Measurements from ENCODE around the gene MPPED1. TPM values are rescaled to one million over a fixed set of nuclear protein-coding genes. Genes with fewer than 3 reads are reported as not detected.
A peak's percentile ranks its signal among the peaks of the same experiment; 100 is the strongest.

MPPED1 gene
- polyA plus RNA-seq, 1 of the 3 experiments (the other 2 are of a cell fraction), result 0.03 TPM

DNA sequence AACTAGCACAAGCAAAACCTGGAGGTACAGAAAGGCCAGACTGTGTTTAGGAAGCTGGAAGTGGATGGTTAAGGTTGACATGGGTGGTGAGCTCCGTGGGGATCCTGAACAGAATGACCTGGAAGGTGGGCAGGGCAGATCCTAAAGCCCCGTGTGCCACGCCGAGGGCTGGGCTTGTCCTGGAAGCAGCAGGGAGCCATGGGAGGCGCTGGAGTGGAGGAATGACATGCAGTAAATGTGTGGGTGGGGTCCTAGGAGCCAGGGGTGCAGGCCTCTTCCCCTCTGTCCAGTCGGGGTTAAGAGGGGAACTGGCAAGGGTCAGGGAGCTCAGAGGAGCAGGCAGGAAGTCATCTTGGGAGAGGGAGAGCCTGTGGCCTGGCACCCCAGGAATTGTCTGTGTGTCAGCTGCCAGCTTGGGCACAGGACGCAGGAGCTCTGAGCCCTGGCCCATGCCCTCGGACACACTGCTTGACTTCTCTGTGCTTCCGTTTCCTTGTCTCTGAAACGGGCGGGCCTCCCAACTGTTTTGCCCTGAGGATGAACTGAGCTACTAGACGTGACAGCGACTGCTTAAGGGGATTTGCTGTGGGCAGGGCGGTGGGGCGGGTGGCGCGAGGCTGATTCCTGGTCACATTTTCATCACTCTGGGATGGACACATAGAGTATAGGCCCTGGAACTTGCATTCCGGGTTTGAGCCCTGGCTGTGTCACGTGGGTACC lies 75.7 kb downstream of the MPPED1 start (continued):
- TF ChIP-seq, protein P1, sequence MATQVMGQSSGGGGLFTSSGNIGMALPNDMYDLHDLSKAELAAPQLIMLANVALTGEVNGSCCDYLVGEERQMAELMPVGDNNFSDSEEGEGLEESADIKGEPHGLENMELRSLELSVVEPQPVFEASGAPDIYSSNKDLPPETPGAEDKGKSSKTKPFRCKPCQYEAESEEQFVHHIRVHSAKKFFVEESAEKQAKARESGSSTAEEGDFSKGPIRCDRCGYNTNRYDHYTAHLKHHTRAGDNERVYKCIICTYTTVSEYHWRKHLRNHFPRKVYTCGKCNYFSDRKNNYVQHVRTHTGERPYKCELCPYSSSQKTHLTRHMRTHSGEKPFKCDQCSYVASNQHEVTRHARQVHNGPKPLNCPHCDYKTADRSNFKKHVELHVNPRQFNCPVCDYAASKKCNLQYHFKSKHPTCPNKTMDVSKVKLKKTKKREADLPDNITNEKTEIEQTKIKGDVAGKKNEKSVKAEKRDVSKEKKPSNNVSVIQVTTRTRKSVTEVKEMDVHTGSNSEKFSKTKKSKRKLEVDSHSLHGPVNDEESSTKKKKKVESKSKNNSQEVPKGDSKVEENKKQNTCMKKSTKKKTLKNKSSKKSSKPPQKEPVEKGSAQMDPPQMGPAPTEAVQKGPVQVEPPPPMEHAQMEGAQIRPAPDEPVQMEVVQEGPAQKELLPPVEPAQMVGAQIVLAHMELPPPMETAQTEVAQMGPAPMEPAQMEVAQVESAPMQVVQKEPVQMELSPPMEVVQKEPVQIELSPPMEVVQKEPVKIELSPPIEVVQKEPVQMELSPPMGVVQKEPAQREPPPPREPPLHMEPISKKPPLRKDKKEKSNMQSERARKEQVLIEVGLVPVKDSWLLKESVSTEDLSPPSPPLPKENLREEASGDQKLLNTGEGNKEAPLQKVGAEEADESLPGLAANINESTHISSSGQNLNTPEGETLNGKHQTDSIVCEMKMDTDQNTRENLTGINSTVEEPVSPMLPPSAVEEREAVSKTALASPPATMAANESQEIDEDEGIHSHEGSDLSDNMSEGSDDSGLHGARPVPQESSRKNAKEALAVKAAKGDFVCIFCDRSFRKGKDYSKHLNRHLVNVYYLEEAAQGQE (IDR thresholded peaks at IDR 0.05; ENCODE audit: low read depth, low read length), result no peak

- Histone ChIP-seq H3K9me3 (no peaks in the 10 kb centered on the region), H3K79me2 (ENCODE audit: insufficient read depth) (no peaks in the 10 kb centered on the region), H3F3A (replicated peaks; ENCODE audit: insufficient read depth) (no peaks in the 10 kb centered on the region), H3K4me2 (no peak overlapping the region), H4K20me1 (ENCODE audit: insufficient read depth) (no peaks in the 10 kb centered on the region), H3K9ac (no peak overlapping the region), H3K36me3 (replicated peaks in 1 of 2; ENCODE audit: control insufficient read depth in 1 of 2, insufficient read depth in 2 of 2, low read length in 1 of 2) (no peaks in the 10 kb centered on the region), H3K4me3 (ENCODE audit: low read depth in 2 of 2, low read length in 1 of 2) (no peak overlapping the region), H2AFZ (ENCODE audit: low read depth) (no peak overlapping the region), H3K9me2 (no peaks in the 10 kb centered on the region), H3K27ac (ENCODE audit: low read depth in 2 of 2, low read length in 1 of 2) (no peak overlapping the region), H3K4me1 (ENCODE audit: control insufficient read depth in 1 of 2, insufficient read depth in 2 of 2, low read depth in 1 of 2, low read length in 1 of 2) (peaks cover 0 to 3% of the 10 kb centered on the region in 2 experiments; a peak in 1 of 4 replicates), H3K27me3 (ENCODE audit: insufficient read depth) (no peaks in the 10 kb centered on the region)
- CTCF ChIA-PET, result interaction anchor here (0.6 kb wide), 1 partner anchor 1380 kb away, joined by 3 read pairs; no protein-coding TSS in a partner anchor
- POLR2A ChIA-PET, result no interaction called here
- no peak for DNase-seq
- 86% methylated on average over 7 of the region's 26 CpGs for whole genome bisulfite sequencing (ENCODE audit: low lambda C conversion rate)
- no peak for TF ChIP-seq MEF2A (IDR thresholded peaks at IDR 0.05; ENCODE audit: borderline replicate concordance, low read depth)
- TF ChIP-seq JUND (IDR thresholded peaks at IDR 0.05), result no peak
- no peak for TF ChIP-seq IRF3 (IDR thresholded peaks at IDR 0.05; ENCODE audit: low read depth, low read length)
- 0 out of 2 replicates have a peak, but pooled peaks have one; percentile 8 for TF ChIP-seq RFX5 (IDR thresholded peaks at IDR 0.05; ENCODE audit: low read length)
- TF ChIP-seq, protein P1 (IDR thresholded peaks at IDR 0.05; ENCODE audit: low read depth, low read length), result no peak
- no peak for TF ChIP-seq YY1 (IDR thresholded peaks at IDR 0.05; ENCODE audit: low read depth)
- no peak for TF ChIP-seq TAF1 (IDR thresholded peaks at IDR 0.05; ENCODE audit: borderline replicate concordance, low read depth, low read length)
Measured at GRCh38 chr22:43488031-43488866, 76.4 kb downstream of the MPPED1 start.
